ENCODE measurements around the gene SLC17A9. TPM values are rescaled to one million over a fixed set of nuclear protein-coding genes. Genes with fewer than 3 reads are reported as not detected.
A peak's percentile ranks its signal among the peaks of the same experiment; 100 is the strongest.
"Not testable (repeated sequence)": the region's sequence is repeated elsewhere in the genome, so short reads cannot be mapped to it uniquely, and the experiment has no call there.

Gene SLC17A9
- total and polyA plus RNA-seq, 4 donors: 5.3 to 54.5 (median 18.2) TPM

DNA sequence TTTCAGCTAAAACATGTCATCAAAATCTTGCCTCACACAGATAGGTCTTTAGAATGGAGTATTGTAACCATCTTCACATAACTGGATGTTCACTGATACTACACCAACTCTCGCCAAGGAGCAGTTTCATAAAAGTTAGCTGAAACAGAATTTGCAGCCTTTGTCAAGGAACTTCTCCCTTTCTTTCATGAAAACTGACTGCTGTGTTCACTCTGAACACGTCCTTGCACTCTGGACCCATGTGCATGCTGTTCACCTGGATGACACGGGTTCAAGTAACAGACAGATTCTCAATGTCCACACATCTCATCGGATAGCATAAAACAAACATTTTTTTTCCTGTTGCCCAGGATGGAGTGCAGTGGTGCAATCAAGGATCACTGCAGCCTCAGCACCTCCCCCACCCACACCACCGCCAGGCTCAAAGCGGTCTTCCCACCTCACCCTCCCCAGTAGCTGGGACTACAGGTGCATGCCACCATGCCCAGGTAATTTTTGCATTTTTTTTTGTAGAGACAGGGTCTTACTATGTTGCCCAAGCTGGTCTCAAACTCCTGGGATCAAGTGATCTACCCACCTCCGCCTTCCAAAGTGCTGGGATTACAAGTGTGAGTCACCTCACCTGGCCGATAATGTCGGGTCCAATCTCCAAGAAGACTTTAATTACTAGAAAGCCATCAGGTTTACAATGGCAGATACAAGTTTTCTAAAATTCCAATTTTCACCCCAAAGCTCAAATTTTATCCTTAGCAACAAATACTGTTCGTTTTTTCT, 35.6 kb upstream of the SLC17A9 start:
- ATAC-seq (ENCODE audit: low FRiP score) (no peak), DNase-seq (peak in 1 of 2 donors; percentile 27)
- Histone ChIP-seq H3K27me3 (ENCODE audit: control insufficient read depth in 1 of 2, insufficient read depth in 2 of 2, low read length in 1 of 2) (no peaks in the 10 kb centered on the region), H3K9me3 (ENCODE audit: control insufficient read depth, low read length) (no peaks in the 10 kb centered on the region), H3K4me1 (ENCODE audit: control insufficient read depth in 1 of 2, insufficient read depth in 2 of 2, low read length in 2 of 2) (peaks cover 1 to 8% of the 10 kb centered on the region in 2 donors), H3K4me3 (ENCODE audit: low read length in 2 of 2) (no peak overlapping the region), H3K36me3 (ENCODE audit: control insufficient read depth in 1 of 2, insufficient read depth in 2 of 2, low read length in 1 of 2) (no peaks in the 10 kb centered on the region), H3K27ac (ENCODE audit: low read depth in 1 of 2, low read length in 2 of 2) (no peak overlapping the region)
- intact Hi-C loops (cut with DNase I): no loop called here
- 72 to 74% methylated on average over 10 of the region's 10 CpGs for WGBS, 2 donors

DNA sequence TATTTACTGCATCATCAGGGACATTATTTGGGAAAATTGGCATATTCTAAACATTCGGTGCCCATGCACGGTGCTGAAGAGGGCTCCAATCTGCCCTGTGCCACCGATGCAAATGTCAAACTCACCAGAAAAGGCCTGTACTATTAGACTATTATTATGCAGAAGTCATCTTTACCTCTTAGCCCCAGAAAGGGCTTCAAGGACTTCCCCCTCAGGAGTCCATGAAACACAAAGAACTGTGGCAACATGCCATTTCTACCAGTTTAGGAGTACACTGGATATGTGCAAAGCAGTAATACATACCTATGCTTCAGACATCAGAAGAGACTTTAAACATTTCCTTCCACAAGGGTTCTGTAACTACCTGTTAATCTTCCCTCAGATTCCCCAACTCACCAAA, 34.8 kb upstream of the SLC17A9 start:
- intact Hi-C loops (cut with DNase I): no loop called here
- WGBS, 2 donors: 54 to 61% methylated on average over 3 of the region's 3 CpGs
- no peaks in the 10 kb centered on the region for H3K36me3 ChIP-seq (ENCODE audit: control insufficient read depth in 1 of 2, insufficient read depth in 2 of 2, low read length in 1 of 2)
- peaks cover 1 to 8% of the 10 kb centered on the region in 2 donors for H3K4me1 ChIP-seq (ENCODE audit: control insufficient read depth in 1 of 2, insufficient read depth in 2 of 2, low read length in 2 of 2)
- no peaks in the 10 kb centered on the region for H3K27me3 ChIP-seq (ENCODE audit: control insufficient read depth in 1 of 2, insufficient read depth in 2 of 2, low read length in 1 of 2)
- DNase-seq (no peak), ATAC-seq (ENCODE audit: low FRiP score) (no peak)
- H3K27ac ChIP-seq (ENCODE audit: low read depth in 1 of 2, low read length in 2 of 2): no peak overlapping the region
- no peak overlapping the region for H3K4me3 ChIP-seq (ENCODE audit: low read length in 2 of 2)
- H3K9me3 ChIP-seq (ENCODE audit: control insufficient read depth, low read length): no peaks in the 10 kb centered on the region

DNA sequence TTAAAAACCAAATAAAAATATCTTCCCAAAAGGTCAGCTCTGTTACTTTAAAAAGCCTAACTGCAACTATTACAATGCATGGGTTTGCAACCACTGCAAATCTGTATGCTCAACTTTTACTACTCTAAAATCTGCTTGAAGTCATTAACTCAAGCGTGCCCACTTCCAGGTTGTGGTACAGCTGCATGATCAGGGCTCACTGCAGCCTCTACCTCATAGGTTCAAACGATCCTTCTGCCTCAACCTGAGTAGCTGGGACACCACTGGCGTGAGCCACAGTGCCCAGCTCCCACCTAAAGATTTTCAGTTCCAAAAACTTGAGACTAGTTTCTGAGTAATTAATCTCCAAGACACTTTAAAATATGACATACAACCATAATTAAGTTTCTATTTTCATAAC, 34.4 kb upstream of the SLC17A9 start:
- intact Hi-C loops (cut with DNase I): no loop called here
- no peak overlapping the region for H3K27ac ChIP-seq (ENCODE audit: low read depth in 1 of 2, low read length in 2 of 2)
- no peaks in the 10 kb centered on the region for H3K27me3 ChIP-seq (ENCODE audit: control insufficient read depth in 1 of 2, insufficient read depth in 2 of 2, low read length in 1 of 2)
- DNase-seq (peak in 1 of 2 donors; percentile 17), ATAC-seq (ENCODE audit: low FRiP score) (no peak)
- H3K36me3 ChIP-seq (ENCODE audit: control insufficient read depth in 1 of 2, insufficient read depth in 2 of 2, low read length in 1 of 2): no peaks in the 10 kb centered on the region
- H3K4me3 ChIP-seq (ENCODE audit: low read length in 2 of 2): no peak overlapping the region
- H3K4me1 ChIP-seq (ENCODE audit: control insufficient read depth in 1 of 2, insufficient read depth in 2 of 2, low read length in 2 of 2): peaks cover 3 to 8% of the 10 kb centered on the region in 2 donors
- no peaks in the 10 kb centered on the region for H3K9me3 ChIP-seq (ENCODE audit: control insufficient read depth, low read length)
- WGBS, 2 donors: 43 to 48% methylated on average over 3 of the region's 3 CpGs

DNA sequence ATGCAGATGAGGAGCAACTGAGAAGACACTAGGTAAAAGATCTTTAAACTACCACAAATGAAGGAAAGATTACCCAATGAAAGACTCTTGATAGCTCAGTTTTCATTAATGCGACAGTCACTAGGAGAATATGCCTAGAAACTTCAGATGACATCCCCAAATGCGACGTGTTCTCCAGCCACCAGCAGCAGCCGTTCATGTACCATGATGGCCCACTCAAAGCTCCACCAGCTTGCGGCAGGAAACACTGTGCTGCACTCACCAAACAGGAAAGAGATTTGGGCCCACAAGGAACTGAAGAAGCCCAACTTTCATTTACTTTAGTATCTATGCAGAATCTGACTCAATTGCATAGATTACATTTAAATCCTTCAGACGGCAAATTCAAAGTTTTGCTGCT, 33.7 kb upstream of the SLC17A9 start:
- no peaks in the 10 kb centered on the region for H3K27me3 ChIP-seq (ENCODE audit: control insufficient read depth in 1 of 2, insufficient read depth in 2 of 2, low read length in 1 of 2)
- intact Hi-C loops (cut with DNase I): no loop called here
- WGBS, 2 donors: 75 to 77% methylated on average over 6 of the region's 6 CpGs
- DNase-seq (peak in 1 of 2 donors; percentile 55), ATAC-seq (ENCODE audit: low FRiP score) (no peak)
- no peak overlapping the region for H3K4me3 ChIP-seq (ENCODE audit: low read length in 2 of 2)
- no peaks in the 10 kb centered on the region for H3K9me3 ChIP-seq (ENCODE audit: control insufficient read depth, low read length)
- H3K4me1 ChIP-seq (ENCODE audit: control insufficient read depth in 1 of 2, insufficient read depth in 2 of 2, low read length in 2 of 2): peaks cover 3 to 8% of the 10 kb centered on the region in 2 donors
- H3K27ac ChIP-seq (ENCODE audit: low read depth in 1 of 2, low read length in 2 of 2): no peak overlapping the region
- H3K36me3 ChIP-seq (ENCODE audit: control insufficient read depth in 1 of 2, insufficient read depth in 2 of 2, low read length in 1 of 2): no peaks in the 10 kb centered on the region

DNA sequence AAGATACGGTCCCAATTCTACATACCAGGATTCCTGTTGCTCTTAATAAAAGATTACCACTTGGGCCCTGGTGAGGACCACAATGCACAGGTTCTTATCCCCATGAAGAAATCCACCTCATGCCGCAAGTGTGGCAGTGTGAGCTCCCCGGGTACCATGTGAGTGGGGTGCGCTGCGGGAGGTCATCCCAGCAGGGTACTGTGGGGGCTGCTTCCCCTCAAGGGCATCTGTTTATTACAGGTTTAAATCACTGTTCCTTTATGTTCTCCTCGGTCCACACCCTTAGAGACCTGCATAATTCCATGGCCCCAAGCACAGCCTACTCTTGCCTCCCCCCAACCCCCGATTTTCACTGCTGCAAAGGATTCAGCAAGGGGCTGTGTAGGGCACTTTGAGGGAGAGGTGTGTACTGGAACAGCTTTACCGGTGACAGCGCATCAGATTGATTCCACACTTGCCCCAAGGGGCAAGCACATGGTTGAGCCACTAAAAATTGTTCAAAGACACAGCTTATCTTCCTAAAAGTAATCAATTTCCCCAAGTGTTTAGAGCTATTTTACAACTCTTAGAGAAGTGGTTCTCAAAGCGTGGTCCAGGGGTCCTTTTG, 32.4 kb upstream of the SLC17A9 start:
- no peaks in the 10 kb centered on the region for H3K36me3 ChIP-seq (ENCODE audit: control insufficient read depth in 1 of 2, insufficient read depth in 2 of 2, low read length in 1 of 2)
- H3K27me3 ChIP-seq (ENCODE audit: control insufficient read depth in 1 of 2, insufficient read depth in 2 of 2, low read length in 1 of 2): no peaks in the 10 kb centered on the region
- ATAC-seq (ENCODE audit: low FRiP score): no peak
- DNase-seq: peak in 1 of 2 donors; percentile 33
- H3K4me3 ChIP-seq (ENCODE audit: low read length in 2 of 2): no peak overlapping the region
- no peaks in the 10 kb centered on the region for H3K9me3 ChIP-seq (ENCODE audit: control insufficient read depth, low read length)
- intact Hi-C loops (cut with DNase I): no loop called here
- H3K27ac ChIP-seq (ENCODE audit: low read depth in 1 of 2, low read length in 2 of 2): no peak overlapping the region
- peaks cover 1 to 8% of the 10 kb centered on the region in 2 donors for H3K4me1 ChIP-seq (ENCODE audit: control insufficient read depth in 1 of 2, insufficient read depth in 2 of 2, low read length in 2 of 2)
- WGBS, 2 donors: 71 to 74% methylated on average over 10 of the region's 10 CpGs

DNA sequence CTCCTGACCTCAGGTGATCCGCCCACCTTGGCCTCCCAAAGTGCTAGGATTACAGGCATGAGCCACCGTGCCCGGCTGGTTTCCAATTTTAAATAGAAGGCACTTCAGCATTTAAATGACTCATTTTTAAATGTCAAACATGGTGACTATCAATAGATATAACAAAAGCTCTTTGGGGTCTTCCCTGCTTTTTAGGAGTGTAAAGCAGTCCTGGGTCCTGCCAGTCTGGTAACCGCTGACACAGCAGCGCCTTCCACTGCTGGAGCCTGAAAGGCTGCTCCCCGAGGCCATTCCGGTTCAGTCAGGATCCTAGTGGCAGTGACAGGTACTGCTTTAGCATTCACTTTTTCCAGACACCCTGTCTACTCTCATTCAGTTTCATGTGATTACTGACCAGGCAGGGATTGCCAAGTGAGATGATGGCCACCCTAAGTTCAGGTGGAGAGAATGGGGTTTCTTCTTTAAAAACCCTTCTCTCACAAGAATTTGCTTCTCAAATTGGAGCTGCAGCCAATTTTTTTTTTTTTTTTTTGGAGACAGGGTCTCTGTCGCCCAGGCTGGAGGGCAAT, 31.3 kb upstream of the SLC17A9 start:
- Histone ChIP-seq H3K4me3 (ENCODE audit: low read length in 2 of 2) (no peak overlapping the region), H3K9me3 (ENCODE audit: control insufficient read depth, low read length) (no peaks in the 10 kb centered on the region), H3K4me1 (ENCODE audit: control insufficient read depth in 1 of 2, insufficient read depth in 2 of 2, low read length in 2 of 2) (peaks cover 1 to 8% of the 10 kb centered on the region in 2 donors), H3K36me3 (ENCODE audit: control insufficient read depth in 1 of 2, insufficient read depth in 2 of 2, low read length in 1 of 2) (no peaks in the 10 kb centered on the region), H3K27ac (ENCODE audit: low read depth in 1 of 2, low read length in 2 of 2) (no peak overlapping the region), H3K27me3 (ENCODE audit: control insufficient read depth in 1 of 2, insufficient read depth in 2 of 2, low read length in 1 of 2) (no peaks in the 10 kb centered on the region)
- peak in 1 of 2 donors; percentile 75 for DNase-seq
- intact Hi-C loops (cut with DNase I): no loop called here
- ATAC-seq (ENCODE audit: low FRiP score): no peak
- WGBS, 2 donors: 38 to 41% methylated on average over 8 of the region's 8 CpGs

DNA sequence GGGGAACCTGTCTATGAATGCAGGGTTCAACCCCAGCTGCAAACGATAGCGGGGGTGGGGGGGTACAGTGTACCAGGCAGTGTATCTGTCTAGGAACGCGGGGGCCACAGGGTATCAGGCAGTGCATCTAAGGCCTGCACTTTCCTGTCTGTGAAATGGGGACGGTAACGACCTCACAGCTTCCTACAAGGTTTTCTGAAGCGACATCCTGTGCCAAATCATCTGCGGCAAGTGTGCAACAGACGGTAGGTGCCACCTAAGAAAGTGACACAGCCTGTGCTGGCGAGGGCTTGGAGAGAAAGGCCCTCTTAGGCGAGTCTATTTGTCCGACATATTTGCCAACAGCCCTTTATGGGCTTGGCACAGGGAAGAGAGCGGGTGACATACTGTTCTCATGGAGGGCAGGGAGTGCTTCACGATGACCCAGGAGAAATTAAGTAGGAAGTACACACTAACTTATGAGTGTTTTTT, 30.0 kb upstream of the SLC17A9 start:
- no peak overlapping the region for H3K4me3 ChIP-seq (ENCODE audit: low read length in 2 of 2)
- ATAC-seq (ENCODE audit: low FRiP score) (no peak), DNase-seq (peak in 1 of 2 donors; percentile 22)
- no peaks in the 10 kb centered on the region for H3K27me3 ChIP-seq (ENCODE audit: control insufficient read depth in 1 of 2, insufficient read depth in 2 of 2, low read length in 1 of 2)
- intact Hi-C loops (cut with DNase I): no loop called here
- peaks cover 1 to 7% of the 10 kb centered on the region in 2 donors for H3K4me1 ChIP-seq (ENCODE audit: control insufficient read depth in 1 of 2, insufficient read depth in 2 of 2, low read length in 2 of 2)
- no peaks in the 10 kb centered on the region for H3K36me3 ChIP-seq (ENCODE audit: control insufficient read depth in 1 of 2, insufficient read depth in 2 of 2, low read length in 1 of 2)
- H3K9me3 ChIP-seq (ENCODE audit: control insufficient read depth, low read length): no peaks in the 10 kb centered on the region
- H3K27ac ChIP-seq (ENCODE audit: low read depth in 1 of 2, low read length in 2 of 2): peak overlapping the region in 1 of 2 donors; percentile 0
- WGBS, 2 donors: 73 to 78% methylated on average over 14 of the region's 14 CpGs

DNA sequence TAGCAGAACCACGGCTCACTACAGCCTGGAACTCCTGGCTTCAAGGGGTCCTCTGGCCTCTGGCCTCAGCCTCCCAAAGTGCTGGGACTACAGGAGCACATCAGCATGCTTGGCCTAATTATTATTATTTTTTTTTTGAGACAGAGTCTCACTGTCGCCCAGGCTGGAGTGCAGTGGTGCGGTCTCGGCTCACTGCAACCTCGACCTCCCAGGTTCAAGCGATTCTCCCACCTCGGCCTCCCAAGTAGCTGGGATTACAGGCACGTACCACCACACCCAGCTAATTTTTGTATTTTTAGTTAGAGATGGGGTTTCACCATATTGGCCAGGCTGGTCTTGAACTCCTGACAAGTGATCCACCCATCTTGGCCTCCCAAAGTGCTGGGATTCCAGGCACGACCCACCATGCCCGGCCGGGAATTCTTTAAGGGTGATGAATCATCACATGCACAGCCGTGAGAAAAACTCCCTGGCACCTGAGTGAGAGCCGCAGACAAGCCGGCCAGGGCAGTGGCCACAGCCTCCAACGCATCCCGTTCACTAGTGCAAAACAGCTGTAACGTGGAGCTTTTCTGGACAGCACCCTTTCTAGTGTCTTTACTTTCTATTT, 29.3 kb upstream of the SLC17A9 start:
- H3K27me3 ChIP-seq (ENCODE audit: control insufficient read depth in 1 of 2, insufficient read depth in 2 of 2, low read length in 1 of 2); H3K4me1 ChIP-seq (ENCODE audit: control insufficient read depth in 1 of 2, insufficient read depth in 2 of 2, low read length in 2 of 2); H3K4me3 ChIP-seq (ENCODE audit: low read length in 2 of 2); H3K9me3 ChIP-seq (ENCODE audit: control insufficient read depth, low read length); intact Hi-C loops (cut with DNase I); ATAC-seq (ENCODE audit: low FRiP score); H3K36me3 ChIP-seq (ENCODE audit: control insufficient read depth in 1 of 2, insufficient read depth in 2 of 2, low read length in 1 of 2): not testable (repeated sequence)
- WGBS, 2 donors: 40 to 42% methylated on average over 17 of the region's 17 CpGs
- peak; percentile 66 to 78 for DNase-seq
- H3K27ac ChIP-seq (ENCODE audit: low read depth in 1 of 2, low read length in 2 of 2): peak overlapping the region; percentile 0 to 34

Data from aorta (tissue), 5 donors.